ENCODE data around the gene SCFD2. TPM values are rescaled to one million over a fixed set of nuclear protein-coding genes. Genes with fewer than 3 reads are reported as not detected.
"Not testable (repeated sequence)": the region's sequence is repeated elsewhere in the genome, so short reads cannot be mapped to it uniquely, and the experiment has no call there.

The SCFD2 gene
- total RNA-seq, 1 donor = 73.8 TPM

DNA sequence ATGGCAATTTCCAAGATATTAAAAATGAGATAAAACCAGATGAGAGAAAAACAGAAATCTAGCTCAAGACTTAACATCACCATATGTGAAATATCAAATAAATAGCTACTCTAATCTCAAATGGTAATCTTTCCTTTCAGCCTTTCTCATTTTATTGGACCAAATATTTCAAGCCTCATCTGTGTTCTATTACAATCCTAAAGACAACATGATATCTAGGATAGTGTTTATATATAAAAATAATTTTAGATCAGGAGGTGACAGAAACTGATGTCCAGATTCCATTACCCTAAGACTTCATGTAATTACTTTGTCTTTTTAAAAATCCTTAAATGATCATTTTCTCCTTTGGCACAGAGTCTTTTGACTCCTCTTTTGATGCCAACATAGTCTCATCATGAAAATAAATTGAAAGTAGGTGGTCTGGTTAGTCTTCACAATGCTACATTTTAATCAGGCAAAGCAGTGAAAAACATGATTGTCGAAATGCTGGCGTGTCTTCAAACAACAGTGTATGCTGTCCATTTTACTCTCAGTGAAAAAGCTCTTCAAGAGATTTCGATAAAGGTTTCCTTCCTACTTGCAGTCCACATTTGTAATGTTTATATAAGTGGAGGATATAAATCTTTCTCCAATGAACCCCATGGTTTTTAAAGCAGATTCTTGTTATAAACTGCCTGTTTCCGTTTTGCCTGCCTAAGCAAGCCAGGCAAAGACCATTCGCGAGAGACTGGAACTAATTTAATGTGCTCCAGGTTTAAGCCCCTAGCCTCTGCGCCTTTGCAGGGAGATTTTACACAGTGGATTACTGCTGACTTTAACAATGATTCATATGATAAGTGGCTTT, 169.8 kb downstream of the SCFD2 start:
- peak in 2 of 3 donors; percentile 3 to 5 for DNase-seq (ENCODE audit: low read depth in 2 of 3, low spot score in 2 of 3)

DNA sequence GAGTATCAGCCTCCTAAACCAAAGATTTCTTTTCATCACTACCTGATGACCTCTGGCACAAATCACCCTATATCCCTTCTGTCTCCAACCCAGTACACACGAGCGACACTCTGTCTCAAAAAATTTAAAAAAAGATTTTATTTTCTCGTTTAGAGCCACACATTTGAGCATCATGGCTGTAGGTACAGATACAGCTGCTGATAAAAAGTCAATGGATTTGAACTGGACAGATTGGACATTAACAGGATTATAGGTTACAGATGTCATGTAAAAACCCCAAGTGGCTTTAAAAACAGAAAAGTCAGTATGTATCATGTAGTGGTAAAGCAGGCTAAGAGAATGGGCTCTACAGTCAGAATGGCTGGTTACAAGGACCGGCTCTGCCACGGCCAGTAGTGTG, 171.1 kb downstream of the SCFD2 start:
- no peak for DNase-seq (ENCODE audit: low read depth in 2 of 3, low spot score in 2 of 3)

DNA sequence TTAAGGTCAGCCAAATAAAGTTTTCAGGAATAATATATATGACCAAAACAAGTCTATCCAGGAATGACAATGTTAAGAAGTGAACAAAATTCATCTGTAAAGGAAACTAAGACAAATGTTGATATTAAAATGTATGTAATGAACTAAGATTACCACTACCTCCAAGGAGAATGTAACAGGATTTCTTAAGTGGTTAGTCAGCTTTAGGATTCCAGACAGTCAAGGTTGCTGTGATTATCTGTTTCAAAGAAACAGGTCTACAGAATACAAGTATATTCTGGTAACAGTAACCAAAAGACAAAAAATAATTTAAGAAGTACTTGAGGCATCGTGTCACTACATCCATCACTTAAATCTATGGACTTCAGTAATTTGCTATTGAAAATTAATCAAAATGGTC, 172.8 kb downstream of the SCFD2 start:
- DNase-seq (ENCODE audit: low read depth in 2 of 3, low spot score in 2 of 3) = no peak

DNA sequence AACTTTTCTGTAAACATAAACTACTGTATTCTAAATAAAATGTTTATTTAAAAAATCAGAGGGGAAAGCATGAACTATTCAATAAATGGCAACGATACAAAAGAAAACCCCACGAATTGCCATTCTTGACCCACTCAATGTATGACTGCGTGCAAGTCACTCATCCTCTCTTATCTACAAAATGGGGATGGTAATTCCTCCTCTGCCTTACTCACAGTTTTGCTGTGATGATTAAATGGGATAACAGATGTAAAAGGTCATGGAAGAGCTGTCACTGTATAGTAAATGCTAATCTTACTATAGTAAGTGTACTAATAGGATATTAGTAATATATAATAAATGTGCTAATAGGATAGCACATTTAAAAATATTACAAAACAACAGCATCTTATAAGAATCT, 173.4 kb downstream of the SCFD2 start:
- no peak for DNase-seq (ENCODE audit: low read depth in 2 of 3, low spot score in 2 of 3)

DNA sequence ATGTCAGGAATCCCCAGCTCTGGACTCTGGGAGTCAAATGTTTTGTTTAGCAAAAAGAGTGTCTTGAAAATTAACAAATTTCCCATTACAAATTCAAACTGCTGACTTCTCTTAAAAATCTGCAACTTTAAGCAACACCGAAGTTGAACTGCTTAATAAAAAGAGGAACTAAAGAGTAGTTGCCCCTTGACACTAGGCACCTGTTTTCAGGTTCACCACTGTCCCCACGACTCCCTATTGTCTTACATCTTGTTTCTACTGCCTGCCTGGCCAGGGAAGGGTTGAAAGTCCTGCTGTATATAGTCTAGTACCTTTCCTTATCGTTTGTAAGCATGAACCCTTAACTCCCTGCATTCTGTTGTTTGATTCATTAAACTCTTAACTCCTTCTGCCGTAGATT, 173.9 kb downstream of the SCFD2 start:
- DNase-seq (ENCODE audit: low read depth in 2 of 3, low spot score in 2 of 3) = peak in 1 of 3 donors; percentile 27

DNA sequence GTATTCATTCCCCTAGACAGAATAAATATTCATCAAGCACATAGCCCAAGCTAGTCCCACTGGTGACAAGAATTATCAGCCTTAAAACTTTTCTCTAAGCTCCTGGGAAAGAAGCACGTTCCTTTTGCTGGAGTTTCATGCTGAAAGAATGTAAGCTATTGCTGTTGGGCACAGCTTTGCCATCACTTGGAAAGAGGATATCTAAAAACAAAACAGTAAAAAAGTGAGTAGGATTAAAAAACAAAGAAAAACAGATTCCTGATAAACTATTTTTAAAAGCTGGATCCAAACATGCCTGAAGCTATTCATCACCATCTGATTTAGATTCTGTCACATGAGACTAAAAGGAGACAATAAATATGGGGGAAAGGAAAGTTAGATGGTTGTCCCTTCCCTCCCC, 176.8 kb downstream of the SCFD2 start:
- no peak for DNase-seq (ENCODE audit: low read depth in 2 of 3, low spot score in 2 of 3)

DNA sequence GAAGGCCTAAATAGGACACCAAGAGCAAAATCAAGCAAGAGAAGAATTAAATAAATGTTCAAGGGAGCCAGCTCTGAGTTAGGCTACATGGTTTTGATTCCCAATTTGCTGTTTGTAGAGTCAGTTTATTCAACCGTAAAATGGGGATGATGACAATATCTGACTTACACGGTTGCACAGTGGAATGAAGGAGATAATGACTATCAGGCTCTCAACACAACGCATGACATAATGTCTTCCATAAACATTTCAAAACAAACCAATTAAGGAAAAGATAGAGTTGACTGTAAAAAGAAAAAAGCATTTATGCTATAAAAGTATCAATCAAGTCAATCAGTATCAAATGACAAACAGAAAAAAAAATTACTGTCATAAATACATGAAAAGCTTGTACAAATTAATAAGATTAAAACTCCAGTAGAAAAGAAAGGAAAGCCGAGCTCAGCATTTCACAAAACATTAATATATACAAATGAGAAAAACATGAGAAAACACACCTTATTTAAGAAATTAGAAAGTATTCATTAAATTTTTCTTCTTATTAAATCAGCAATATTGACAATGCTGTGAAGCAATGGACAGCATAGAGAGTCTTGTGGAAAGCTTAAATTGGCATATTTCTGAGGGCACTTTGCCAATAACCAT, 179.0 kb downstream of the SCFD2 start:
- DNase-seq (ENCODE audit: low read depth in 2 of 3, low spot score in 2 of 3) = no peak

DNA sequence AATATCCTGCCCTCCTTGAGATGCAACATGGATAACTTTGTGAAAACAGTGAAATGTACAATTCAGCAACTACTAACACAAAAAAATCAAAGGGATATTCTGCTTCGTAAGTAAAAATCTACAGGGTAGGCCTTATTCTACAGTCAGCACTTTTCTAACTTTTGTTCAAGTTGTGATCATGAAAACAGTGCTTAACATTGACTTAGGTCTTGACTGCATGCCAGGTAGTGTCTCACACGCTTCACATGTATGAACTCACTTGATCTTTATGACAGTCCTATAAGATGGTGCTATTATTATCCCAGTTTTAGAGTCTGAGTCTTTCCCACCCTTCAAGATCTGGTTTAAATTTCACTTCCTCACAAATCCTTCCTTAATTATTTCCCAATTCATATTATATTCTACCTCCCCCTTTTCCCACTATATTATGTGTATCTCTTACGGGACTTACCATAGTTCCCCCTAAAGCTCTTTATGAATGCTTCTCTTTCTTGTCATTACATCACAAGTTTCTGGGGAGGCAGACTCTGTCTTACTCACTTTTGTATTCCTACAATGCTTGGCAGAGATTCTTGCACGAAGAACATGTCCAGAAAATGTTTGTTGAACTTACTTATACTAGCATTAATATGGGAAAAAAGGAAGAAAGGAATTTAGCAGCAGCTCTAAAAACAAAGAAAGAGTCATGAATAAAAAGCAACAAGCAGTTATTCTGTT, 179.8 kb downstream of the SCFD2 start:
- no peak for DNase-seq (ENCODE audit: low read depth in 2 of 3, low spot score in 2 of 3)

DNA sequence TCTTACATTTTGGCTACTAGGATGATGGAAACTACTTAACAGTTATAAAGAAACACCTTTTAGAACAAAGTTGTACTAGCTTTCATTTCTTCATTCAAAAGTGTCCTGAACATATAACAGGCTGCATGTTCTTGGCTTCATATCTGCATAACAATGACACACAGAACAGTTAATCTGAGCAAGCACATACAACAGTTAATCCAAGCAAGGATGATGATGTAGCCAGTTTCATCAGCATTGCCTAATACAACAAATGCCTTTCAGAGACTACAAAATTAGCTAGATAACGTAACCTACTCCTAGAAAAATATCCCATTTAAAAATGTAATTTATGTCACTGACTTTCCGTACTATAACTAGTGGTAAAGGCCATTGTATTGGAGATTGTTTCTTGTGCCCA, 182.1 kb downstream of the SCFD2 start:
- no peak for DNase-seq (ENCODE audit: low read depth in 2 of 3, low spot score in 2 of 3)

DNA sequence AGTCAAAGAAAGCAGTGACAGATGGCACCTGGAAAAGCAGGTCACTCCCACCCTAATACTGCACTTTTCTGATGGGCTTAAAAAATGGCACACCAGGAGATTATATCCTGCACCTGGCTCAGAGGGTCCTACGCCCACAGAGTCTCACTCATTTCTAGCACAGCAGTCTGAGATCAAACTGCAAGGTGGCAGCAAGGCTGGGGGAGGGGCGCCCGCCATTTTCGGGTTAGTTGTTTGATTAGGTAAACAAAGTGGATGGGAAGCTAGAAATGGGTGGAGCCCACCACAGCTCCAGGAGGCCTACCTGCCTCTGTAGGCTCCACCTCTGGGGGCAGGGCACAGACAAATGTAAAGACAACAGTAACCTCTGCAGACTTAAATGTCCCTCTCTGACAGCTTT, 188.1 kb downstream of the SCFD2 start:
- not testable (repeated sequence) for DNase-seq (ENCODE audit: low read depth in 2 of 3, low spot score in 2 of 3)

DNA sequence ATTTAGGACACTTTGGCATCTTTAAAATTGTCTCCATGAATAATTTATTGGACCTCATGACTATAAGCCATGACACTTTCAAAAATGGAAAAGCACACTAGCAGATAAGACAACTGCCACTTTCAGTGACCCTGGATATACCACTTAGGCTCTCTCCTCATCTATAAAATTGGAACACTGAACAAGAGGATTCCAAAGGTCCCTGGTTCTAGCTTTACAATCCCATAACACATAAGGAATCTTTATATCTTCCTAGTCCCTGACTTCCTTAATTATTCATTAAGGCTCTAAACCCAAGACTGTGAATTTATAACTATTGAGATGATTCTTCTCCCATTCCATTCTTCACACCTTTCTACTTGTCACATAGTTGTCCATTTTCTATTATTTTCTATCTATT, 190.2 kb downstream of the SCFD2 start:
- DNase-seq (ENCODE audit: low read depth in 2 of 3, low spot score in 2 of 3) = no peak

DNA sequence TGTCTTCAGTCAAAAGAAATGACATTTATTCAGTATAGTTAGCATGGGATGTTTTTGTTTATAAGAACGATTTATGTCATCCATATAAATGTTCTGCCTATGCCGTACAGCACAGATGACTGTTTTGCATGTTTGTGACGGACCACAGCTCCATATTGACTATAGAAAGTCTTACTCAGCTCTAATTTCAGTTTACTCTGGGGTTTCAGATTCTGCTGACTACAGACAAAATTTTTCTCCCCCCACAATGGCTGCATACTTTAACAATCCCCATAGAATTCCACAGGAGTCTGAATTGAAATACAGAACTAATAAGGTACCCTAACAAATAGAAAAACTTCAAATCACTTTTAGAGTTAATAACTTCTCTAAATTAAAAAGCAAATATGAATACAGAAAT, 191.0 kb downstream of the SCFD2 start:
- no peak for DNase-seq (ENCODE audit: low read depth in 2 of 3, low spot score in 2 of 3)

DNA sequence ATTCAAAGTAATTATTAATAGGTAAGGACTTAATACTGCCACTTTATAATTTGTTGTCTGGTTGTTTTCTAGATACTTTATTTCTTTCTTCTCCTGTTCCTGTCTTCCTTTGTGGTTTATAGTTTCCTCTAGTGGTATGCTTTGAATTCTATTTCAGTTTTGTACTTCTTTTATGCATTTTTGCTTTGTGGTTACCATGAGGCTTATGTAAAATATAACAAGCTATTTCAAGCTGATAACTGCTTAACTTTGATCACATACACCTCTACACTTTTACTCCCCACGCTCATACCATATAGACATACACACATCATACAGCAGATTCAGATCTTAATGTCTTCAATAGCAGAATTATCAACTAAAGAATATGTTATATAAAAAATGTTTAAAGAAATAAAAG, 192.3 kb downstream of the SCFD2 start:
- no peak for DNase-seq (ENCODE audit: low read depth in 2 of 3, low spot score in 2 of 3)

DNA sequence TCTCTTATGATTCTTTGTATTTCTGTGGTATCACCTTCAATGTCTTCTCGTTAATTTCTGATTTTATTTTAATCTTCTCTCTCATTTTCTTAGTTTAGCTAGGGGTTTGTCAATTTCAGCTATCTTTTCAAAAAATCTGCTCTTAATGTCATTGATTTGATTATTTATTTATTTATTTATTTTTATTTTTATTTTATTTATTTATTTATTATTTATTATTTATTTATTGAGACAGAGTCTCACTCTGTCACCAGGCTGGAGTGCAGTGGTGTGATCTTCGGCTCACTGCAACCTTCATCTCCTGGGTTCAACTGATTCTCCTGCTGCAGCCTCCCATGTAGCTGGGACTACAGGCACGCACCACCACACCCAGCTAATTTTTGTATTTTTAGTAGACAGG, 194.1 kb downstream of the SCFD2 start:
- no peak for DNase-seq (ENCODE audit: low read depth in 2 of 3, low spot score in 2 of 3)

DNA sequence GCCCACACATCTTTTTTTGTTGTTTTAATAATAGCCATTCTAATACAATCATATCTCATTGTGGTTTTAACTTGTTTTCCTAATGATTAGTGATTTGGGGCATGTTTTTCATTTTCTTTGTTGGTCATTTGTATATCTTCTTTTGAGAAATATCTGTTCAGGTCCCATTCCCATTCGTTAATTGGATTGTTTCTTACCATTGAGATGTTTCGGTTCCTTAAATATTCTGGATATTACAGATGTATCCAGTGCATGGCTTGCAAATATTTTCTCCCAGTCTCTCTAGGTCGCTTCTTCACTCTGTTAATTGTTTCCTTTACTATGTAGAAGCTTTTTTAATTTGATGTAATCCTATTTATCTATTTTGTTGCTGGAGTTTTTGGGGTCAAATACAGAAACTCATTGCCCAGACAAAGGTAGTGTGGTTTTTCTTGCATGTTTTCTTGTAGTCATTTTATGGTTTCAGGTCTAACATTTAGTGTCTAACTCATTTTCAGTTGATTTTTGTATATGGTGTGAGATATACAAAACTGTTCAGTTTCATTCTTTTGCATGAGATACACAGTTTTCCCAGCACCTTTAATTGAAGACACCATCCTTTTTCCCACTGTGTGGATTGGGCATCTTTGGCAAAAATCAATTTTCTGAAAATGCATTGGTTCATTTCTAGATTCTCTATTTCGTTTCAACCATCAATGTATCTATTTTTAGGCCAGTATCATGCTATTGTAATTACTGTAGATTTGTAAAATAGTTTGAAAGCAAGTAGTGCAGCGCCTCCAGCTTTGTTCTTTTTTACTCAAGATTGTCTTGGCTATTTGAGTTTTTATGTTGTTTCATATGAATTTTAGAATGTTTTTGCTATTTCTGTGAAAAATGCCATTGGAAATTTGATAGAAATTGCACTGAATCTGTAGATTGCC, 195.9 kb downstream of the SCFD2 start:
- DNase-seq (ENCODE audit: low read depth in 2 of 3, low spot score in 2 of 3) = no peak

DNA sequence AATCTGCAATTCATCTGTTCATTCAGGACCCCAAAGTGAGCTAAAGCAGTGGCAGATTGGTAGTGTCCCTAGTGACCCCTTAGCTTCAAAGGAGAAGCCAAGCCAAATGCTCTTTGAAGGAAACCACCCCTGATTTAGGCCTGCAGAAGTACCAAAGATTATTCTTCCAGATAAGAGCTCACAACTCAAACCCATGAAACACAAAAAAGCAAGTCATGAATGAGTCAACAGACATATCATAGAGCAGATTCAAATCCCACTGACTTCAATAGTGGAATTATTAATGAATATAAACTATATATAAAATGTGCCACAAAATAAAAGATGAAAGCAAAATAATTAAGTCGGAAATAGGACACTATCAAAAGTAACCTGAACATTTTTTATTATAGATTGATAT, 197.6 kb downstream of the SCFD2 start:
- peak in 1 of 3 donors; percentile 30 for DNase-seq (ENCODE audit: low read depth in 2 of 3, low spot score in 2 of 3)

DNA sequence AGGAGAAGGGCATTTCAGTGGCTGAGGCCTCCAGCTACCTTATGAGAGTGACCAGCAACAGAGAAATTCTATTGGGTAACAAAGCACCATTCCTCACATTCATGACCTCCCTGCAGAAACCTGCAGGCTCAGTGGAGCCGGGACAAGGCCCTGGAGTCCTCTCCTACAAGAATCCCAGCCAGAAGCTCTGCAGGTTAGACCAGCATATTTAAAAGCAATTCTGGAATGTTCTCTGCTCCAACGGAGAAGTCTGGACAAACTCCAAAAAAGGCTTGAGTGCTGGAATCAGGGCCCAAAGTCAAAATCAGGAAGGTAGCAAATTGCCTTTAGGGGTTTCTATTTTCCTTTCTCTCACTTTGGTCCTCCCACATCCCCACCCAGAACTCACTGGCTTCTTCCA, 202.9 kb downstream of the SCFD2 start:
- no peak for DNase-seq (ENCODE audit: low read depth in 2 of 3, low spot score in 2 of 3)

DNA sequence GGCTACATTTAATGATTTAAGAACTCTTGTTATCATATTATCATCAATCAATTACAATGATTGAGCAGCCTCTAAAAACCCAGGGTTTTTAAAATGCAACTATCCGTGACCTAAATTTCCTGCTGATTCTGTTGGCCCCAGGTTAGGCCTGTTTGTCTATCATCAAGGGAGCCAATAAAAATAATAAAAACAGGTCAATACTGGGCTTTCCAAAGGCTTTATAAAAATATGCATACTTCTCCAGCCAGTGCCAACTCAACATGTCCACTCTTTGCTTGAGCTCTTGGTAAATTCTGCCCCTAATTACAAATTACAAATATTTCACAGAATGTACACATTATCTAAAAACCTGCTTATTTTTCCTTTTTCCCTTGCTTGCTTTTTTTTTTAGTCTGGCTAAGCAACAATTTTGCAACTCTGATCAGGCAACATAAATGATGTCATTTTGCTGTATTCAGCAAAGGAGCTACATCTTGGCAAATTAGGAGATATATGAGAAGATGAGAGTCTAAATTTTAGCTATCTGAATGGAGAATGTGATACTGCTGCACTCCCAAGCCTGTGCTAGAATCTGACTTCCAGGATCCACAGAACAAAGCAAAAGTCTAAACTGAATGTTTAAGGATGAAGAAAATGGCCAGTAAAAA, 204.0 kb downstream of the SCFD2 start:
- no peak for DNase-seq (ENCODE audit: low read depth in 2 of 3, low spot score in 2 of 3)

DNA sequence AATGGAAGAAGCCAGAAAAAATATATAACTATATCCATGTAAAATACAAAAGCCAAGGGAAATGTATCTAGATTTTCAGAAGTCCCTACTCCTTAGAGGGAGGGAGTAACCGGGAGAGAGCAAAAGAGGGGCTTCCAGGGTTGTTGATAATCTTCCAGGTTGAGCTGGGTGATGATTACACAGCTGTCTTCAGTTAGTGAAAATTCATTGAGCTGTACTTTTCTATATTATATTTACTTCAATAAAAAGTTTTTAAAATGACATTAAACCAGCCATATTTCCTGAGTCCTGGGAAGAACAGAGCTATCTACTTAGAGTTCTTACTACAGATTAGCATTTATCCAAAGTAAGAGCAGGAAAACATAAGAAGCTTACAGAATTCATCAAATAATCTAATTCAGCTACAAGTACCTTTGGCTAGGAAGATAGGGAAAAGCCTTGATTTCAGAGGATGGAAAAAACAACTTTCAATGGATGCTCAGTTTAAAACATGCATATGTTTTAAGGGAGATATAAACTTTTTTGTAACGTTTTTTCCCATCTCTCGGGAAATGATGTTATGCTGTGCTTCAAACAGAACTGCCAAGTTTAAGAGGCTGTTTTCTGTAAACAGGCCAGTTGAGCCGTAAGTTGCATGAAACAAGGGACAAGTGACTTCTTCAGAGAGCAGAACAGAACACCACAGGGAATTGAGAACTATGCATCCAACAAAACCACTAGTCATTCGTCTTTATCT, 204.6 kb downstream of the SCFD2 start:
- no peak for DNase-seq (ENCODE audit: low read depth in 2 of 3, low spot score in 2 of 3)
